Mucosa of stomach (tissue), 1 donor: ENCODE data around the gene IKZF3.

Experiments
- H3K27me3 ChIP-seq: one replicate; pipeline ENCODE4 v1.7.0; 2013; ENCODE audit warnings: mild to moderate bottlenecking, low read length; ENCODE audit not compliant: control insufficient read depth, insufficient read depth
- H3K36me3 ChIP-seq: one replicate; pipeline ENCODE4 v1.7.0; 2013; ENCODE audit warnings: low read length; ENCODE audit not compliant: control insufficient read depth, insufficient read depth
- H3K4me1 ChIP-seq: one replicate; pipeline ENCODE4 v1.7.0; 2013; ENCODE audit warnings: mild to moderate bottlenecking, low read length; ENCODE audit not compliant: control insufficient read depth, insufficient read depth
- H3K4me3 ChIP-seq: one replicate; pipeline ENCODE4 v1.7.0; 2013; ENCODE audit warnings: low read length
- H3K9ac ChIP-seq: one replicate; pipeline ENCODE4 v1.7.0; 2013; ENCODE audit warnings: mild to moderate bottlenecking, low read length, moderate library complexity
- H3K9me3 ChIP-seq: one replicate; pipeline ENCODE4 v1.7.0; 2013; ENCODE audit warnings: mild to moderate bottlenecking, low read length, moderate library complexity; ENCODE audit not compliant: control insufficient read depth
- donor health status: Pancreatic carcinoma.

Gene IKZF3

DNA sequence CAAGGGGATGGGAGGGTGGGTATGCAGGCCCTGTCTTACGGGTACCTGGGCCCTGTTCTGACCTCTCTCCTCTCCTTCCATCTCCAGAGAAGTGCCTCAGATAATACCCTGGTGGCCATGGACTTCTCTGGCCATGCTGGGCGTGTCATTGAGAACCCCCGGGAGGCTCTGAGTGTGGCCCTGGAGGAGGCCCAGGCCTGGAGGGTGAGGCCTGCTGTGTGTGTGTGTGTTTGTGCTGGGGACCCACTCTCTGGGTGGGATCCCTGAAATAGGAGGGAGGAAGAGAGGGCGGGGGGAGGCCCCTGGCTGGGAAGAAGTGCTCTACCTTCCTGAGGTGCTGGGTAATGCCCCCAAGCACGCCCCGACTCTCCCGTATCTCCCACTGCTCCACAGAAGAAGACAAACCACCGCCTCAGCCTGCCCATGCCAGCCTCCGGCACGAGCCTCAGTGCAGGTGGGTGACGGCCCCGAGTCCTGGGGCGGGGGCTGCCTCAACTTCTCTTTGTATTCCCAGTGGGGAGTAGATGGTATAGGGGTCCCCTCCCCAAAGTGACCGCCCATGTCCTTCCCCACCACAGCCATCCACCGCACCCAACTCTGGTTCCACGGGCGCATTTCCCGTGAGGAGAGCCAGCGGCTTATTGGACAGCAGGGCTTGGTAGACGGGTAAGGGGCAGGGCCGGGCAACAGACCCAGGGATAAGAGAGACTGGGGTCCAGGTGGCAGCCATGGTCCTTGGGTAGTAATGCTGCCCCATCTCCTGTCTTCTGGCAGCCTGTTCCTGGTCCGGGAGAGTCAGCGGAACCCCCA lies 118.6 kb downstream of the IKZF3 start:
- Histone ChIP-seq H3K4me3 (no peak overlapping the region), H3K36me3 (no peaks in the 10 kb centered on the region), H3K27me3 (peaks cover under 1% of the 10 kb centered on the region), H3K9me3 (no peaks in the 10 kb centered on the region), H3K9ac (no peak overlapping the region), H3K4me1 (peaks cover 16% of the 10 kb centered on the region)

DNA sequence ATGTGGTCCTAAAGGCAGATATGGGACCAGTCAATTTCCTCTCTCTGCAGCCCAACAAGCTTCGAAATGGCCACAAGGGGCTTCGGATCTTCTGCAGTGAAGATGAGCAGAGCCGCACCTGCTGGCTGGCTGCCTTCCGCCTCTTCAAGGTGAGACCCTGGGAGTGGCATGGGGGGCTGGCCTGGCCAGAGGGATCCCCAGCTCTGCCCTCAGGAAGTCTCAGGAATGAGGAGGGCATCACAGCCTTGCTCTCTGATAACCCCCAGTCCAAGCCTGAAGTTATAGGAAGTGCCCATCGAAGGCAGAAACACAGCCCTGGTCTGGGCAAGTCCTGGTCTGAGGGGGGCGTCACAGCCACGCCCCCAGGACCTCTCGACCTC lies 119.3 kb downstream of the IKZF3 start:
- no peaks in the 10 kb centered on the region for H3K36me3 ChIP-seq
- no peak overlapping the region for H3K4me3 ChIP-seq
- H3K9ac ChIP-seq = no peak overlapping the region
- H3K9me3 ChIP-seq = no peaks in the 10 kb centered on the region
- H3K4me1 ChIP-seq = peaks cover 14% of the 10 kb centered on the region
- peaks cover 8% of the 10 kb centered on the region for H3K27me3 ChIP-seq

DNA sequence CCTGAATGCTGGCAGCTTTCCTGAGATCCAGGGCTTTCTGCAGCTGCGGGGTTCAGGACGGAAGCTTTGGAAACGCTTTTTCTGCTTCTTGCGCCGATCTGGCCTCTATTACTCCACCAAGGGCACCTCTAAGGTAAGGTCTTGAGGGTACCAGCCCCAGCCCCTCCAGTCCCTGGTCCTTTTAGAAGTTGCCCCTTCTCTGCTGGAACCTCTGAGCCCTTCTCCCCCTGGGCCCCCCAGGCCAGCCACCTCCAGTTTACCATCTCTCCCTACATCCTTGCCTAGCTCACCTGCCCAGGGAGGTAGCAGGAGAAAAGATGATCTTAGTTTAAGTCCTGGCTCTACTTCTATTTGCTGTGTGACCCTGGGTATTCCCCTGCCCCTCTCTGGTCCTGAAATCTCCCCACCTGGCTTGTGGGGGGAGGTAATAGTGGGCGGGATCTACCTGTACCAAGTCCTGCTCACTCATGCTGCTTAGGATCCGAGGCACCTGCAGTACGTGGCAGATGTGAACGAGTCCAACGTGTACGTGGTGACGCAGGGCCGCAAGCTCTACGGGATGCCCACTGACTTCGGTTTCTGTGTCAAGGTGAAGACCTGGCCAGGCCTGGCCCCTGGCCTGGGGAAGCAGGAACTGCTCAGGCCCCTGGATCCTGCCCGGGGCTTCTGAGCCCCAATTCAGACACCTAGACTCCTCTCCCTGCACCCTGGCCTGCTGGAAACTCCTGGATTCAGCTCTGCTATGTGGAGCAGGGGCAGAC lies 119.9 kb downstream of the IKZF3 start:
- Histone ChIP-seq H3K9me3 (no peaks in the 10 kb centered on the region), H3K4me1 (peaks cover 11% of the 10 kb centered on the region), H3K27me3 (peaks cover 13% of the 10 kb centered on the region), H3K36me3 (no peaks in the 10 kb centered on the region), H3K9ac (no peak overlapping the region), H3K4me3 (no peak overlapping the region)

DNA sequence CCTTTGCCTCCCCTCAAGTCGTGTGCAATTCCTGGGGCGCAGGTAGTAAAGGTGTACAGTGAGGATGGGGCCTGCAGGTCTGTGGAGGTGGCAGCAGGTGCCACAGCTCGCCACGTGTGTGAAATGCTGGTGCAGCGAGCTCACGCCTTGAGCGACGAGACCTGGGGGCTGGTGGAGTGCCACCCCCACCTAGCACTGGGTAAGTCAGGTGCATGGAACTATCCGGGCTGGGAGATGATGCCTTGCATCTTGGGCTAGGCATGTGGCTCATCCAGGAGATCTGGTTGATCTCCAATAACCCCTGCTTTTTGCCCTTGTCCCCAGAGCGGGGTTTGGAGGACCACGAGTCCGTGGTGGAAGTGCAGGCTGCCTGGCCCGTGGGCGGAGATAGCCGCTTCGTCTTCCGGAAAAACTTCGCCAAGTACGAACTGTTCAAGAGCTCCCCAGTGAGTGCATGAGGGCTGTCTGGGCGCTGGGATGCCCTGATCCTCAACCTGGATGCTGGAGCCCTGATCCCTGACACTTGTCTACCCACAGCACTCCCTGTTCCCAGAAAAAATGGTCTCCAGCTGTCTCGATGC lies 121.2 kb downstream of the IKZF3 start:
- H3K4me3 ChIP-seq = no peak overlapping the region
- H3K9ac ChIP-seq = no peak overlapping the region
- H3K36me3 ChIP-seq = no peaks in the 10 kb centered on the region
- H3K27me3 ChIP-seq = peaks cover 15% of the 10 kb centered on the region
- H3K4me1 ChIP-seq = peaks cover 13% of the 10 kb centered on the region
- no peaks in the 10 kb centered on the region for H3K9me3 ChIP-seq

DNA sequence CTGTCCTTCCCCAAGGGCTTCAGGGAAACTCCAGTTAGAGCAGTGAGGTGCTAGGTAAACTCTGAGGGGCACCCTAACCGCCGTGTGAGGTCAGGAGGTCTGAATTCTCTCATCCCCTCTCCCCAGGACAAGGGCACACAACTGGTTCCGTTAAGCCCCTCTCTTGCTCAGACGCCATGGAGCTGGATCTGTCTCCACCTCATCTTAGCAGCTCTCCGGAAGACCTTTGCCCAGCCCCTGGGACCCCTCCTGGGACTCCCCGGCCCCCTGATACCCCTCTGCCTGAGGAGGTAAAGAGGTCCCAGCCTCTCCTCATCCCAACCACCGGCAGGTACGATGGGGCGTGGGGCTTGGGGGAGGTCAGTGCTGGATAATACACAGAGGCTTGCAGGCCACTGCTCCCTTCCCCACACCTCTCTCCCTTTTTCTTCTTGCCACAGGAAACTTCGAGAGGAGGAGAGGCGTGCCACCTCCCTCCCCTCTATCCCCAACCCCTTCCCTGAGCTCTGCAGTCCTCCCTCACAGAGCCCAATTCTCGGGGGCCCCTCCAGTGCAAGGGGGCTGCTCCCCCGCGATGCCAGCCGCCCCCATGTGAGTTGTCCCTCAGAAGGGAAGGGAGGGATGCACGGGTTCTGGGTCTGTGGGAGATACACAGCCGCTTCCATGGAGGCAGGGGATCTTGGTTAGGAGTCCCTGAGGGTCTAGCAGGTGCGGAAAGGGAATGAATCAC lies 121.8 kb downstream of the IKZF3 start:
- H3K27me3 ChIP-seq = peaks cover 15% of the 10 kb centered on the region
- no peak overlapping the region for H3K4me3 ChIP-seq
- no peaks in the 10 kb centered on the region for H3K36me3 ChIP-seq
- peaks cover 16% of the 10 kb centered on the region for H3K4me1 ChIP-seq
- no peaks in the 10 kb centered on the region for H3K9me3 ChIP-seq
- H3K9ac ChIP-seq = no peak overlapping the region

DNA sequence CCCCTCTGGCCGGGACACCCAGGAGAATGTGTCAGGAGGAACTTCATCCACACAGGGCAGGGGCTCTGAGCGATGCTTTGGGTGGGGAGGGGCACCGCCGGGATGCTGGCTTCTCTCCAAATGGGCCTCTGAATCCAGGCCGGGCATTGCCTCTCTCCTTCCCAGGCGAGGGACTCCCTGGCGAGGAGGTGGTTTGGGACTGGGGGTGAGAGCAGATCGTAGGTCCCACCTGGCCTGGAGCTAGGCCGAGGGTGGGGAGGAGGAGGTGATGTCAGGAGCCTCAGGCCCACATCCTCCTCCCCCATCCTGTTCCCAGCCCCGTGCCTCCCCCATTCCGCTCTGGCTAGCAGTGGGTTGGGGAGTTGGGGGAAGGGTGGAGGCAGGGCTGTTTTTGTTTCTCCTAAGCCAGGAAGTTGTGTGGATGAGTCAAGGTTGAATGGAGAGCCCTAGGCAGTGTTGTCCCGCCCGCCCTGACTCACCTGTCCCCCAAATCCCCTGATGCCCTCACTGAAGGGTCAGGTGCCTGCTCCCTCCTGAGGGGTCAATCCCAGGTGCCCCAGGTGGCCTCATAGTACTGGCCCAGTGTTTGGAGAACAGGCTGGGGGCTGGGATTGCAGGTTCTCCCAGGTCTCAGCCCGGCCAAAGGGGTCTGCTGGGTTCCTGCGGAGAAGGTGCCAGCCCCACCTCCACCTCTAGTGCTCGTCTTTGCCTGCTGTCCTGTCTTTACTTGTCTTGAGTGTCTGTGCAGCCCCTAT lies 123.6 kb downstream of the IKZF3 start:
- Histone ChIP-seq H3K27me3 (peaks cover 15% of the 10 kb centered on the region), H3K9ac (peak overlapping the region; percentile 98)

DNA sequence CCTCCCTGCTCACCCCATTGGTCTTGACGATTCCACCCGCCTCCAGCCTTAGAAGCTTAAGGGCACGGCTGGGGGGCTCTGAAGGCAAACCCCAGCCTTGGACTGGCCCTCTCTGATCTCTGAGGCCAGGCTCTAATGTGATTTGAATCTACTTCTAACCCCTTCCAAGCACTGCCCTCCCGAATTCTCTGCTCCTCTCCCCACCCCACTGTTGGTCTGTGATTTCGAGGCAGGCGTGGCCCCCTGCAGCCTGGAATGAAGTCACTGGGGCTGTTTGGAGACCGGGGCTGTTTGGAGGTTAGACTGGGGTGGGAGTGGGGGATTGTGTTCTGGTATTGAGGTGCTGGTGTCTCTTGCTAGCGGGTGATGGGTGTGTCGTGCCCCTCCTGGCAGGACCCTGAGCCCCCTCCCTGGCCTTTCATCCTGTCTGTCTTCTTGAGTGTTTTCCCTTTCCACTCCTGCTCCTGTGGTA lies 124.2 kb downstream of the IKZF3 start:
- no peaks in the 10 kb centered on the region for H3K36me3 ChIP-seq
- peak overlapping the region; percentile 62 for H3K4me3 ChIP-seq
- peak overlapping the region; percentile 98 for H3K9ac ChIP-seq
- H3K4me1 ChIP-seq = peaks cover 34% of the 10 kb centered on the region
- H3K27me3 ChIP-seq = peaks cover 15% of the 10 kb centered on the region
- H3K9me3 ChIP-seq = no peaks in the 10 kb centered on the region

More for the DNA sequence above, 123.6 kb downstream of the IKZF3 start:
- no peaks in the 10 kb centered on the region for H3K36me3 ChIP-seq
- no peaks in the 10 kb centered on the region for H3K9me3 ChIP-seq
- peak overlapping the region; percentile 62 for H3K4me3 ChIP-seq
- peaks cover 32% of the 10 kb centered on the region for H3K4me1 ChIP-seq

DNA sequence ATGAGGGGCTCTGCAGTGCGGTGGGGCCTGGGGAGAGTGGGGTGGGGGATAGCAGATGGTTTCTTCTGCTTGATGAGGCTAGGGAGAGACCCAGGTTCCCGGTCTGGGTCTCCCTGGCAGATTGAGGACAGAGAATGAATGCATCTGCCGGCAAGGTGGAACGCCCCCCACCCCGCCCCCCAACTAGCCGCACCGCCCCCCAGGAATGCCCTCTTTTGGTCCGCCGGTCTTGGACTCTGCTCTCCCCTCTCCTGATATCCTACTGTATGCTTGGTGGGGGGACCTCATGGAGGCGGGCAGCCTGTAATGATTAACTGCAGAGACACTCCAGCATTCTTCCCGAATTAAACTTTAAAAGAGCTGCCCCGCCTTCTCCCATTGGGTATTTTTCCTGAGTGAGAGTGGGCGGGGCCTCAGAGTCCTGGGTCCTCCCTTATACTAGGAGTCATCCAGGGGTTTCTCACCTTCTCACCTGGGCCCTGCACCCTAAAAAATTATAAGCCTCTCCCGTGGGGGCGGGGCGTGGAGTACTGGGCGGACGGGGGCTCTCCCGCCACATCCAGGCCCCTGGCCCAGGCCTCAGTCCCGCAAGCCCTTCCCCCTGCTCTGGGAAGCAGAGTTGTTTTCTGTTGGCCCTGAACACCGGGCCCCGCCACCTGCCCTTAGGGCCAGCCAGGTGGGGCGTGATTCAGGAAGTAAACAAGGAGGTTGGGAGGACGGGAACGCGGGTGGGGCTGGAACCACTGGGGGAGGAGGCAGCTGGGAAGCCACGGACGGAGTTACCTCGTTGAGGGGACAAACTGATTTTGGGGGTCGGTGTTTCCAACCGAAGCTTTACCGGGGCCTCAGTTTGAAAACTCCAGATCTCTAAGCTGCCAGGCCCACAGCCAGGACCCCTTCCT lies 124.9 kb downstream of the IKZF3 start:
- Histone ChIP-seq H3K27me3 (peaks cover 15% of the 10 kb centered on the region), H3K9ac (peak overlapping the region; percentile 98), H3K4me1 (peaks cover 34% of the 10 kb centered on the region), H3K9me3 (no peaks in the 10 kb centered on the region), H3K4me3 (peak overlapping the region; percentile 71), H3K36me3 (no peaks in the 10 kb centered on the region)

DNA sequence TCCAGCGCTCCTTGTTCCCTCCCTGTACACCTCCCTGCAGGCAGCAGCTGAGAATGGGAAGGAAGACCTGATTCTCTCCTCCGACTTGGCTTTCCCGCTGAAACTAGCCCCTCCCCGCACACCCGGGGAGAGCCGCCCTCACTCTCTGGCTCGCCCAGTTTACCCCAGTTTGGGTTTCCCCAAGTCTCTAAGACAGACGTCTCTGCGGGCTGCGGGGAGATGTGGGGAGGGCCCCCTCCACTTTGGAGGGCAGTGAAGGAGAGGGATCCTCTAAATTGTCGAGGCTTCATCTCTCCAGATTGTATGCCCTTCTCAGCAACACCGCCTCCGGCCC lies 125.6 kb downstream of the IKZF3 start:
- no peaks in the 10 kb centered on the region for H3K36me3 ChIP-seq
- H3K9me3 ChIP-seq = no peaks in the 10 kb centered on the region
- H3K4me1 ChIP-seq = peaks cover 34% of the 10 kb centered on the region
- peak overlapping the region; percentile 71 for H3K4me3 ChIP-seq
- peak overlapping the region; percentile 93 for H3K9ac ChIP-seq
- peaks cover 15% of the 10 kb centered on the region for H3K27me3 ChIP-seq

DNA sequence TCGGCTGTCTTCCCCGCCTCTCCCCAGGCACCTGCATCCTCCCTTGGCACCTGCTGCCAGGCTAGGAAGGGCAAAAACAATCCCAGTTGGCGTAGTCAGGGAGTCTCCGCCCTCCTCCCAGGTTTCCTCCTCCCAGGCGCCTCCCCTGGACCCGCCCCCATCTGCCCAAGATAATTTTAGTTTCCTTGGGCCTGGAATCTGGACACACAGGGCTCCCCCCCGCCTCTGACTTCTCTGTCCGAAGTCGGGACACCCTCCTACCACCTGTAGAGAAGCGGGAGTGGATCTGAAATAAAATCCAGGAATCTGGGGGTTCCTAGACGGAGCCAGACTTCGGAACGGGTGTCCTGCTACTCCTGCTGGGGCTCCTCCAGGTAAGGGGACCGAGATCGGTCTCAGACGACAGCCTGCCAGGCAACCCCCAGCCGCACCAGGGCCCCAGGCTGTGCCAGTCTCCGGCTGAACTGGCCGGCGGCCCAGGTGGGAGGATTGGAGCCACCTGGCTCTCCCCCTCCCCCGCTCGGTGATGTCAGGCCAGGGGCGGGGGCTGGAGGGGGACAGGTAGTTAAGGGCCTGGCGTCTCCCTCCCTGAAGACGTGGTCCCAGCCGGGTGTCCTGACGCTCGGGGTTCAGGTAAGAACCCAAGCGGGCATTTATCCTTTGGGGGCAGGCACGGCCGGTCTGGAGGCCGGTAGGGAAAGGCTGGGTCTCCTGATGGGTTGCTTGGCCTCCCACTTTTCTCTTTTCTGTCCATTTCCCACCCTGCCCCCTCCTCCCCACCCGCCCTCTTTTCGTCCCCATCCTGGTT lies 126.1 kb downstream of the IKZF3 start, which contains the start of gene GRB7:
Gene GRB7 (plus strand): TSS at position 179 of the 808 bp plus-strand sequence. CDS start 4,364 bp downstream, outside the sequence.
- peaks cover 15% of the 10 kb centered on the region for H3K27me3 ChIP-seq
- no peaks in the 10 kb centered on the region for H3K9me3 ChIP-seq
- H3K4me3 ChIP-seq = peak within 1 kb of the TSS; percentile 71
- peak within 1 kb of the TSS; percentile 93 for H3K9ac ChIP-seq
- peaks cover 34% of the 10 kb centered on the region for H3K4me1 ChIP-seq
- H3K36me3 ChIP-seq = no peaks in the 10 kb centered on the region
